HG02798 (cell line): ENCODE measurements around the gene TUBB6.

Experiments
- ATAC-seq: cut with Tn5 transposase; IDR thresholded peaks from one replicate; pipeline ENCODE4 v1.9.1; 2021; ENCODE audit warnings: mild to moderate bottlenecking; ENCODE audit not compliant: unreplicated experiment, poor library complexity

TUBB6 gene

GRCh38 chr18:12307701-12308385 is at the start of gene TUBB6:
TUBB6 (plus strand) TSS chr18:12308241; CDS start chr18:12308293, 52 bp downstream.
- ATAC-seq, result peak; percentile 55

GRCh38 chr18:12258719-12259705 is 49.0 kb upstream of the TUBB6 start:
- no peak for ATAC-seq

- ATAC-seq, result no peak
Measured at GRCh38 chr18:12262748-12263147, 45.3 kb upstream of the TUBB6 start.

GRCh38 chr18:12264864-12265263 is 43.2 kb upstream of the TUBB6 start:
- no peak for ATAC-seq

GRCh38 chr18:12271376-12272235 is 36.4 kb upstream of the TUBB6 start:
- peak; percentile 70 for ATAC-seq

- ATAC-seq, result no peak
Measured at GRCh38 chr18:12274793-12275192, 33.2 kb upstream of the TUBB6 start.

GRCh38 chr18:12276736-12277554 is 31.1 kb upstream of the TUBB6 start:
- no peak for ATAC-seq

GRCh38 chr18:12278215-12278671 is 29.8 kb upstream of the TUBB6 start:
- no peak for ATAC-seq

- no peak for ATAC-seq
Measured at GRCh38 chr18:12278741-12279682, 29.0 kb upstream of the TUBB6 start.

- no peak for ATAC-seq
Measured at GRCh38 chr18:12279781-12280531, 28.1 kb upstream of the TUBB6 start.

GRCh38 chr18:12281861-12282260 is 26.2 kb upstream of the TUBB6 start:
- ATAC-seq, result no peak

GRCh38 chr18:12282442-12283039 is 25.5 kb upstream of the TUBB6 start:
- no peak for ATAC-seq

- ATAC-seq, result no peak
Measured at GRCh38 chr18:12283256-12283655, 24.8 kb upstream of the TUBB6 start.

- no peak for ATAC-seq
Measured at GRCh38 chr18:12283666-12284065, 24.4 kb upstream of the TUBB6 start.

GRCh38 chr18:12287131-12287681 is 20.8 kb upstream of the TUBB6 start:
- no peak for ATAC-seq

- no peak for ATAC-seq
Measured at GRCh38 chr18:12287684-12288402, 20.2 kb upstream of the TUBB6 start.
